ENCODE measurements around the gene CLPTM1L.
"Not testable (repeated sequence)": the region's sequence is repeated elsewhere in the genome, so short reads cannot be mapped to it uniquely, and the experiment has no call there.

CLPTM1L gene

GRCh38 chr5:1289559-1289958 is 55.3 kb downstream of the CLPTM1L start:
- DNase-seq (ENCODE audit: low read depth): not testable (repeated sequence)

- no peak for DNase-seq (ENCODE audit: low read depth)
These were observed 56.2 kb downstream of the CLPTM1L start for GRCh38 chr5:1288439-1289335.

- DNase-seq (ENCODE audit: low read depth): no peak
These were observed 59.0 kb downstream of the CLPTM1L start for GRCh38 chr5:1285883-1286291.

- DNase-seq (ENCODE audit: low read depth): no peak
These were observed 59.8 kb downstream of the CLPTM1L start for GRCh38 chr5:1285141-1285540.

- not testable (repeated sequence) for DNase-seq (ENCODE audit: low read depth)
These were observed 60.4 kb downstream of the CLPTM1L start for GRCh38 chr5:1284336-1284970.

GRCh38 chr5:1283729-1284041 is 61.2 kb downstream of the CLPTM1L start:
- not testable (repeated sequence) for DNase-seq (ENCODE audit: low read depth)

- DNase-seq (ENCODE audit: low read depth): not testable (repeated sequence)
These were observed 61.7 kb downstream of the CLPTM1L start for GRCh38 chr5:1282993-1283728.

- no peak for DNase-seq (ENCODE audit: low read depth)
These were observed 62.5 kb downstream of the CLPTM1L start for GRCh38 chr5:1282131-1282992.

GRCh38 chr5:1281038-1281882 is 63.6 kb downstream of the CLPTM1L start:
- no peak for DNase-seq (ENCODE audit: low read depth)

GRCh38 chr5:1280177-1281037 is 64.5 kb downstream of the CLPTM1L start:
- DNase-seq (ENCODE audit: low read depth): no peak

GRCh38 chr5:1279443-1280151 is 65.3 kb downstream of the CLPTM1L start:
- no peak for DNase-seq (ENCODE audit: low read depth)

- DNase-seq (ENCODE audit: low read depth): no peak
These were observed 66.0 kb downstream of the CLPTM1L start for GRCh38 chr5:1278656-1279442.

GRCh38 chr5:1278216-1278615 is 66.7 kb downstream of the CLPTM1L start:
- DNase-seq (ENCODE audit: low read depth): no peak

GRCh38 chr5:1277781-1278180 is 67.1 kb downstream of the CLPTM1L start:
- DNase-seq (ENCODE audit: low read depth): no peak

GRCh38 chr5:1277331-1277730 is 67.6 kb downstream of the CLPTM1L start:
- DNase-seq (ENCODE audit: low read depth): no peak

- DNase-seq (ENCODE audit: low read depth): no peak
These were observed 68.0 kb downstream of the CLPTM1L start for GRCh38 chr5:1276930-1277329.

- not testable (repeated sequence) for DNase-seq (ENCODE audit: low read depth)
These were observed 69.2 kb downstream of the CLPTM1L start for GRCh38 chr5:1275397-1276391.
